Endothelial cell of umbilical vein (primary cell): Measurements from ENCODE around the gene SAMSN1. TPM values are rescaled to one million over a fixed set of nuclear protein-coding genes. Genes with fewer than 3 reads are reported as not detected.

Experiments
- BruUV-seq: library from RNA; stranded (reverse); fragments of 400-500 nt; replicated peaks from 2 replicates; lab custom pipeline; 2021; lab: Mats Ljungman, UMichigan
- CTCF ChIA-PET: fragments of 300-600, 350-600 bp; sonication (Branson Sonifier 250); formaldehyde crosslinking; loops from one replicate; lab custom pipeline; 2021; ENCODE audit warnings: antibody characterized with exemption, inconsistent platforms; lab: Charles Lee
- POLR2A ChIA-PET: fragments of 300-600, 350-600 bp; sonication (Branson Sonifier 250); formaldehyde crosslinking; loops from one replicate; lab custom pipeline; 2021; ENCODE audit warnings: antibody characterized with exemption, inconsistent platforms; lab: Charles Lee
- DNase-seq: peaks from one replicate; pipeline ENCODE4 v3.0.0-alpha.2; 2011; ENCODE audit warnings: low read depth, low spot score
- FAIRE-seq: peaks from 2 replicates; lab custom pipeline; 2011; peaks lifted over from hg19 to GRCh38; lab: Jason Lieb, UNC
- H2AFZ ChIP-seq: 2 replicates; pipeline ENCODE4 v1.6.0; 2012; ENCODE audit warnings: low read depth, low read length, control low read depth, inconsistent platforms
- H3K27ac ChIP-seq: 2 replicates; pipeline ENCODE4 v1.5.1; 2011; ENCODE audit warnings: low read depth, mild to moderate bottlenecking, control low read depth, low read length, moderate library complexity; ENCODE audit not compliant: insufficient read depth
- H3K27me3 ChIP-seq, 2 experiments: 2 replicates each; pipeline versions ENCODE4 v1.6.0 to v1.6.1; 2011; ENCODE audit warnings: low read length in 2 of 2, mixed read lengths in 1 of 2; ENCODE audit not compliant: control insufficient read depth in 2 of 2, insufficient read depth in 2 of 2
- H3K36me3 ChIP-seq, 2 experiments: 2 replicates in 1 of 2; 3 replicates in 1 of 2; pipeline ENCODE4 v1.5.1; 2011; ENCODE audit warnings: low read length in 2 of 2, mild to moderate bottlenecking in 1 of 2, moderate library complexity in 1 of 2; ENCODE audit not compliant: control insufficient read depth in 2 of 2, insufficient read depth in 2 of 2; ENCODE audit errors: extremely low read depth in 1 of 2
- H3K4me1 ChIP-seq: 3 replicates; pipeline ENCODE4 v1.5.1; 2011; ENCODE audit warnings: mild to moderate bottlenecking, low read length; ENCODE audit not compliant: control insufficient read depth, insufficient read depth; ENCODE audit errors: extremely low read depth
- H3K4me2 ChIP-seq: 2 replicates; pipeline ENCODE4 v1.6.1; 2011; ENCODE audit warnings: low read length, control low read depth, mixed read lengths; ENCODE audit not compliant: insufficient read depth
- H3K4me3 ChIP-seq, 3 experiments: fragments of 200-600 bp in 1 of 3; sonication (generic), shearing (Covaris generic) in 1 of 3; replicated peaks in 1 of 3; 2 replicates each; pipeline ENCODE4 v1.5.1; 2011 to 2016; ENCODE audit warnings: control low read depth in 3 of 3, low read length in 3 of 3, mild to moderate bottlenecking in 2 of 3, inconsistent platforms in 1 of 3, low read depth in 1 of 3, moderate library complexity in 1 of 3; ENCODE audit not compliant: insufficient read depth in 1 of 3
- H3K79me2 ChIP-seq: 2 replicates; pipeline ENCODE4 v1.6.0; 2012; ENCODE audit warnings: low read length, inconsistent platforms; ENCODE audit not compliant: control insufficient read depth, insufficient read depth
- H3K9ac ChIP-seq: replicated peaks from 2 replicates; pipeline ENCODE3; 2011; ENCODE audit warnings: low read length, control low read depth; ENCODE audit not compliant: insufficient read depth; ENCODE audit errors: extremely low read depth
- H3K9me1 ChIP-seq: replicated peaks from 3 replicates; pipeline ENCODE4 v1.6.0; 2011; ENCODE audit warnings: mild to moderate bottlenecking, low read length; ENCODE audit not compliant: control insufficient read depth, insufficient read depth; ENCODE audit errors: extremely low read depth
- H3K9me3 ChIP-seq: replicated peaks from 2 replicates; pipeline ENCODE4 v1.5.1; 2012; ENCODE audit warnings: low read length, inconsistent platforms; ENCODE audit not compliant: control insufficient read depth, insufficient read depth
- H4K20me1 ChIP-seq: replicated peaks from 2 replicates; pipeline ENCODE3; 2011; ENCODE audit warnings: mild to moderate bottlenecking, low read length; ENCODE audit not compliant: control insufficient read depth, insufficient read depth; ENCODE audit errors: extremely low read depth
- FOS ChIP-seq: IDR thresholded peaks from 2 replicates; pipeline ENCODE4 v1.6.1; 2011; ENCODE audit warnings: mild to moderate bottlenecking, low read length, moderate library complexity, borderline replicate concordance; ENCODE audit not compliant: insufficient read depth
- GATA2 ChIP-seq: IDR thresholded peaks from 2 replicates; pipeline ENCODE4 v1.7.0; 2011; ENCODE audit warnings: low read depth, mild to moderate bottlenecking, moderate library complexity, mixed read lengths, low read length; ENCODE audit not compliant: insufficient read length, insufficient read depth
- MAX ChIP-seq: IDR thresholded peaks from 2 replicates; pipeline ENCODE4 v1.6.1; 2011; ENCODE audit not compliant: insufficient read depth, insufficient read length
- MYC ChIP-seq: IDR thresholded peaks from one replicate; pipeline ENCODE4 v1.6.1; 2011; ENCODE audit warnings: mild to moderate bottlenecking, low read depth, low read length
- POLR2AphosphoS5 ChIP-seq: IDR thresholded peaks from 2 replicates; pipeline ENCODE4 v1.6.1; 2012; ENCODE audit warnings: low read depth, mild to moderate bottlenecking, control low read depth, low read length, moderate library complexity; ENCODE audit not compliant: insufficient read depth
- dilution Hi-C: fragments of 300-500 bp; cut with MboI; formaldehyde crosslinking; loops from one replicate; pipeline ENCODE4 v1.15.0; 2019; ENCODE audit warnings: low sequenced_read_pairs; ENCODE audit not compliant: extremely low pct_ligation_motif_present
- intact Hi-C: fragments of 100-400 bp; cut with micrococcal nuclease; formaldehyde crosslinking; loops from one replicate; pipeline ENCODE4 v1.10.0; 2022
- polyA plus RNA-seq, 4 experiments: library from polyadenylated mRNA; depleted of rRNA in 3 of 4; stranded (reverse) in 3 of 4; unstranded in 1 of 4; fragments of >200 nt; gene quantifications; 2 replicates each; pipeline versions ENCODE4 v1.2.1 to v1.2.3, GENCODE V29; 2011 to 2012; ENCODE audit warnings: missing spikeins in 1 of 4
- total RNA-seq: library from RNA; stranded (reverse); gene quantifications from 2 replicates; pipeline ENCODE4 v1.2.3, GENCODE V29; 2021
- TF ChIP-seq, protein P1 (sequence below), 2 donors: IDR thresholded peaks; 1 replicate in 1 of 2; 2 replicates in 1 of 2; pipeline ENCODE4 v1.5.1; 2011; ENCODE audit warnings: low read length in 2 of 2, mild to moderate bottlenecking in 2 of 2, moderate library complexity in 2 of 2, control low read depth in 1 of 2, inconsistent platforms in 1 of 2, low read depth in 1 of 2; ENCODE audit not compliant: insufficient read depth in 1 of 2; ENCODE audit errors: extremely low read depth in 1 of 2

The SAMSN1 gene
- total and polyA plus RNA-seq, 2 donors (not counting 3 experiments of a cell fraction or from before 2014, with no cell fraction given), result 2.5 to 5.3 TPM

GRCh38 chr21:14592296-14593000, 46.3 kb upstream of the SAMSN1 start:
- Histone ChIP-seq H3K9me3 (no peaks in the 10 kb centered on the region), H3K4me1 (no peaks in the 10 kb centered on the region), H3K4me3 (no peak overlapping the region), H3K79me2 (no peaks in the 10 kb centered on the region), H3K9ac (no peak overlapping the region), H3K27me3 (no peaks in the 10 kb centered on the region), H4K20me1 (no peaks in the 10 kb centered on the region), H3K36me3 (no peaks in the 10 kb centered on the region), H3K4me2 (no peak overlapping the region), H3K27ac (no peak overlapping the region), H3K9me1 (no peaks in the 10 kb centered on the region), H2AFZ (no peak overlapping the region)
- FAIRE-seq (no peak), DNase-seq (no peak)
- BruUV-seq, result no TSS peak
- no peak for TF ChIP-seq FOS
- TF ChIP-seq, protein P1, sequence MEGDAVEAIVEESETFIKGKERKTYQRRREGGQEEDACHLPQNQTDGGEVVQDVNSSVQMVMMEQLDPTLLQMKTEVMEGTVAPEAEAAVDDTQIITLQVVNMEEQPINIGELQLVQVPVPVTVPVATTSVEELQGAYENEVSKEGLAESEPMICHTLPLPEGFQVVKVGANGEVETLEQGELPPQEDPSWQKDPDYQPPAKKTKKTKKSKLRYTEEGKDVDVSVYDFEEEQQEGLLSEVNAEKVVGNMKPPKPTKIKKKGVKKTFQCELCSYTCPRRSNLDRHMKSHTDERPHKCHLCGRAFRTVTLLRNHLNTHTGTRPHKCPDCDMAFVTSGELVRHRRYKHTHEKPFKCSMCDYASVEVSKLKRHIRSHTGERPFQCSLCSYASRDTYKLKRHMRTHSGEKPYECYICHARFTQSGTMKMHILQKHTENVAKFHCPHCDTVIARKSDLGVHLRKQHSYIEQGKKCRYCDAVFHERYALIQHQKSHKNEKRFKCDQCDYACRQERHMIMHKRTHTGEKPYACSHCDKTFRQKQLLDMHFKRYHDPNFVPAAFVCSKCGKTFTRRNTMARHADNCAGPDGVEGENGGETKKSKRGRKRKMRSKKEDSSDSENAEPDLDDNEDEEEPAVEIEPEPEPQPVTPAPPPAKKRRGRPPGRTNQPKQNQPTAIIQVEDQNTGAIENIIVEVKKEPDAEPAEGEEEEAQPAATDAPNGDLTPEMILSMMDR (IDR thresholded peaks at IDR 0.05; ENCODE audit: extremely low read depth in 1 of 2, insufficient read depth in 1 of 2, low read depth in 1 of 2, low read length in 2 of 2), result no peak
- CTCF ChIA-PET, result interaction anchor here (0.9 to 2.3 kb wide), 2 partner anchors 10 to 145 kb away, joined by 3 to 6 read pairs; no protein-coding TSS in a partner anchor
- dilution Hi-C loops (no loop called here), intact Hi-C loops (no loop called here)
- POLR2A ChIA-PET, result no interaction called here

DNA sequence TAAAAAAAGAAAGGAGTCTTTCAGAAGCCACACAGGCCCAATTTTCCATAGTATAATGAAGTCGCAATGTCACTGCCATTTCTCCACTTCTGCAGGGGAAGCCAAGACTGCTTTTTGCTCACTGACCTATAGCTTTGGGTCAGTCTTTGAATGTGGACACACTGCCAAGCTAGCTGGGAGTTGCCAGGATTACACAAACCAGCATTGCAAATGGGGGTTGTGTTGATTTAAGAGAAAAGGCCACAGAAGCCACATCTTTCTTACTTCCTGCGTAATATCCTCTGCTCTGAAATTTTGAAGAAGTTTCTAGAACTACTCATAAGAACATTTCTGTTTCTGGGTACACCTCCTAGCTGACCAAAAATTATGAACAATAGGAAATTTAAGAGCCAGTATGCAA, 45.8 kb upstream of the SAMSN1 start:
- H3K9me3 ChIP-seq, result no peaks in the 10 kb centered on the region
- intact Hi-C loops, result no loop called here
- dilution Hi-C loops, result no loop called here
- H3K4me3 ChIP-seq, result no peak overlapping the region
- no peak overlapping the region for H3K9ac ChIP-seq
- no peaks in the 10 kb centered on the region for H3K9me1 ChIP-seq
- ChIA-PET POLR2A (no interaction called here), CTCF (interaction anchor here (0.9 to 2.3 kb wide), 2 partner anchors 11 to 146 kb away, joined by 3 to 6 read pairs; no protein-coding TSS in a partner anchor)
- H3K27ac ChIP-seq, result no peak overlapping the region
- peak overlapping the region; percentile 53 for H2AFZ ChIP-seq
- H4K20me1 ChIP-seq, result no peaks in the 10 kb centered on the region
- no peaks in the 10 kb centered on the region for H3K79me2 ChIP-seq
- no peak overlapping the region for H3K4me2 ChIP-seq
- H3K4me1 ChIP-seq, result no peaks in the 10 kb centered on the region
- peak; percentile 58 for DNase-seq
- TF ChIP-seq FOS (no peak), MAX (no peak), GATA2 (no peak), MYC (no peak), POLR2AphosphoS5 (no peak)
- TF ChIP-seq, protein P1 (IDR thresholded peaks at IDR 0.05; ENCODE audit: extremely low read depth in 1 of 2, insufficient read depth in 1 of 2, low read depth in 1 of 2, low read length in 2 of 2), result no peak
- no peaks in the 10 kb centered on the region for H3K36me3 ChIP-seq
- FAIRE-seq, result no peak
- H3K27me3 ChIP-seq, result no peaks in the 10 kb centered on the region
- no TSS peak for BruUV-seq
